ENCODE data around the gene EFNA3. TPM values are rescaled to one million over a fixed set of nuclear protein-coding genes. Genes with fewer than 3 reads are reported as not detected.

The EFNA3 gene
- total RNA-seq, 1 experiment from 2014 or later = 20.4 TPM

- H3K9me2 ChIP-seq (ENCODE audit: insufficient read depth) = no peaks in the 10 kb centered on the region
- intact Hi-C loops (cut with micrococcal nuclease) = no loop called here
- H3K27me3 ChIP-seq (ENCODE audit: insufficient read depth, low read length) = no peaks in the 10 kb centered on the region
- peaks cover 0 to 11% of the 10 kb centered on the region in 2 experiments; a peak in 2 of 4 replicates for H3K4me1 ChIP-seq (ENCODE audit: control insufficient read depth in 1 of 2, insufficient read depth in 2 of 2, low read length in 2 of 2)
- H3K4me2 ChIP-seq (ENCODE audit: low read length) = no peak overlapping the region
- H3K4me3 ChIP-seq (replicated peaks in 1 of 2; ENCODE audit: low read depth in 1 of 2, low read length in 2 of 2) = no peak overlapping the region
- CTCF ChIA-PET = no interaction called here
- BruUV-seq (replicated peaks) = no TSS peak
- H4K20me1 ChIP-seq (ENCODE audit: insufficient read depth) = no peaks in the 10 kb centered on the region
- H2AFZ ChIP-seq (ENCODE audit: low read depth, low read length, poor library complexity, severe bottlenecking) = no peak overlapping the region
- H3K27ac ChIP-seq (ENCODE audit: low read depth, low read length) = no peak overlapping the region
- POLR2A ChIA-PET = no interaction called here
- H3K9ac ChIP-seq (ENCODE audit: low read length) = no peak overlapping the region
- H3K9me3 ChIP-seq (ENCODE audit: control insufficient read depth in 1 of 2, insufficient read depth in 1 of 2, low read depth in 1 of 2, low read length in 2 of 2) = no peaks in the 10 kb centered on the region
- TF ChIP-seq RAD21 (IDR thresholded peaks at IDR 0.05; ENCODE audit: low read depth) = no peak
- TF ChIP-seq SP1 (IDR thresholded peaks at IDR 0.05; ENCODE audit: low read depth) = no peak
- no peak for TF ChIP-seq CEBPB (IDR thresholded peaks at IDR 0.05; ENCODE audit: low read depth)
- no peak for TF ChIP-seq EZH2 (IDR thresholded peaks at IDR 0.05)
- TF ChIP-seq EZH2phosphoT487 (IDR thresholded peaks at IDR 0.05; ENCODE audit: borderline replicate concordance) = no peak
- TF ChIP-seq POLR2A (IDR thresholded peaks at IDR 0.05; ENCODE audit: borderline replicate concordance, extremely low read depth, insufficient read depth, insufficient read length) = no peak
- no peak for TF ChIP-seq ELF1 (IDR thresholded peaks at IDR 0.05; ENCODE audit: borderline replicate concordance, low read depth)
- no peak for TF ChIP-seq POLR2AphosphoS5 (IDR thresholded peaks at IDR 0.05; ENCODE audit: low read depth, low read length)
- no peak for TF ChIP-seq SIN3A (IDR thresholded peaks at IDR 0.05; ENCODE audit: low read depth)
- no peak for TF ChIP-seq CBX3 (IDR thresholded peaks at IDR 0.05; ENCODE audit: low read depth)
- no peak for TF ChIP-seq MAX (IDR thresholded peaks at IDR 0.05)
- TF ChIP-seq TCF7L2 (IDR thresholded peaks at IDR 0.05; ENCODE audit: borderline replicate concordance, extremely low read depth, insufficient read depth, insufficient read length) = no peak
- no peak for TF ChIP-seq EGR1 (IDR thresholded peaks at IDR 0.05; ENCODE audit: low read depth)
- no peak for TF ChIP-seq YY1 (IDR thresholded peaks at IDR 0.05; ENCODE audit: extremely low read depth, insufficient replicate concordance, low read depth, low read length)
- TF ChIP-seq ZFX (IDR thresholded peaks at IDR 0.05) = no peak
- no peak for TF ChIP-seq FOSL1 (IDR thresholded peaks at IDR 0.05; ENCODE audit: low read depth)
- no peak for TF ChIP-seq ZBTB33 (IDR thresholded peaks at IDR 0.05; ENCODE audit: extremely low read depth, insufficient replicate concordance, low read length)
- TF ChIP-seq ZNF274 (IDR thresholded peaks at IDR 0.05; ENCODE audit: low read depth, low read length) = no peak
- TF ChIP-seq JUND (IDR thresholded peaks at IDR 0.05) = no peak
- H3K36me3 ChIP-seq (ENCODE audit: control insufficient read depth in 1 of 2, insufficient read depth in 2 of 2, low read length in 2 of 2) = no peaks in the 10 kb centered on the region
- RAD21 ChIA-PET (ENCODE audit: low non-redundant PET in 1 of 2, low total read pairs in 2 of 2, uncharacterized antibody in 2 of 2, unreplicated experiment in 2 of 2) = no interaction called here
- DNase-seq (ENCODE audit: low read depth, low spot score) = no peak
- ATAC-seq = no peak
- no peaks in the 10 kb centered on the region for H3K79me2 ChIP-seq (ENCODE audit: insufficient read depth, low read length)
These were observed 44.1 kb upstream of the EFNA3 start for GRCh38 chr1:155034318-155035208.

Measured in HCT116 (cell line).